AG10803 (cell line): ENCODE measurements around the gene CARS2.
"Not testable (repeated sequence)": the region's sequence is repeated elsewhere in the genome, so short reads cannot be mapped to it uniquely, and the experiment has no call there.

ENCODE experiments used
- DNase-seq: peaks from one replicate; pipeline ENCODE4 v3.0.0; 2010; ENCODE audit warnings: low read depth
- H3K4me3 ChIP-seq: 2 replicates; pipeline ENCODE4 v1.5.1; 2011; ENCODE audit warnings: mild to moderate bottlenecking, low read length, control low read depth
- CTCF ChIP-seq: conservative IDR thresholded peaks from 2 replicates; pipeline ENCODE4 v1.5.1; 2011; ENCODE audit warnings: mild to moderate bottlenecking, low read length, control low read depth, inconsistent platforms

Gene CARS2

DNA sequence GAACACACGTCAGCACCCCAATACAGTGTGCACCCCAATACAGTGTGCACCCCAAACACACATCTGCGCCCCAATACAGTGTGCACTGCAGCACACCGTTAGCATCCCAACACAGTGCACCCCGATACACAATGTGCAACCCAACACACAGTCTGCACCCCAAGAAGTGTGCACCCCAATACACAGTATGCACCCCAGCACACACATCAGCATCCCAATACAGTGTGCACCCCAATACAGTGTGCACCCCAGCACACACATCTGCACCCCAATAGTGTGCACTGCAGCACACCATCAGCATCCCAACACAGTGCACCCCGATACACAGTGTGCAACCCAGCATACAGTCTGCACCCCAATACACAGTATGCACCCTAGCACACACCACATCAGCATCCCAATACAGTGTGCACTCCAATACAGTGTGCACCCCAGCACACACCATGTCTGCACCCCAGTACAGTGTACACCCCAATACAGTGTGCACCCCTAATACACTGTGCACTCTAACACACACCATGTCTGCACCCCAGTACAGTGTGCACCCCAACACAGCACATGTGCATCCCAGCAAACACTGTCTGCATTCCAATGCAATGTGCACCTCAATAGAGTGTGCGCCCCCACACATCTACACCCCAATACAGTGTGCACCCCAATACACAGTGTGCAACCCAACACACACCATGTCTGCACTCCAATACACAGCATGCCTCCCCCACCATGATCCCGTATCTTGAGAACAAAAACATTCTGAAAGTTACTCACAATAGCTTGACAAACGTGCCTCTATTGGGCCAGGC is 855 bp upstream of the CARS2 start:
- TF ChIP-seq CTCF = no peak
- DNase-seq = no peak
- peak overlapping the region; percentile 74 for H3K4me3 ChIP-seq

DNA sequence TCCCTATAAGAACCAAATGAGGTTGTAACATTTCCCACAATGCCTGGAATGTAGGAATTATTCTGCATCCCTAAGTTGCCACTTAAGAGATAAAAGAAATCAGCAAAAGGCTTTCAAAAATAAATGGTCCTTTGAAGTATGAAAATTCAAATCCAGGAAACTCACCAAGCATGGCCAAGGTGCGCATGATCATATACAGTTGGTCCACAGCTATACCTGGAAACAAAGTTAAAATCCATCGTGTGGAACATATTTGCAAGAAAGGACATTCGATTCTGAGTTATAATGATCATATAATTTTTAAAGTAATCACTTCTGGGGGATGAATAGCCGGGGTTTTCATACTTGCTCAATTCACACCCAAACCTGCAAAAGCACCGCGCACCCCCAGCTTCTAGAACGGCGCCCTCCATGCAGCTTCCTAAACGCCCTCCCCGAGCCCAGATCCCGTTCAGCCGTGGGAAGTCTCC is 525 bp downstream of the CARS2 start:
- DNase-seq = no peak

GRCh38 chr13:110702591-110703526 is 3.1 kb downstream of the CARS2 start:
- TF ChIP-seq CTCF = no peak
- DNase-seq = no peak

More for the DNA sequence above, 525 bp downstream of the CARS2 start:
- peak overlapping the region; percentile 74 for H3K4me3 ChIP-seq
- no peak for TF ChIP-seq CTCF

GRCh38 chr13:110702089-110702488 is 3.8 kb downstream of the CARS2 start:
- no peak for TF ChIP-seq CTCF
- no peak for DNase-seq

More at GRCh38 chr13:110702591-110703526, 3.1 kb downstream of the CARS2 start:
- H3K4me3 ChIP-seq = no peak overlapping the region

DNA sequence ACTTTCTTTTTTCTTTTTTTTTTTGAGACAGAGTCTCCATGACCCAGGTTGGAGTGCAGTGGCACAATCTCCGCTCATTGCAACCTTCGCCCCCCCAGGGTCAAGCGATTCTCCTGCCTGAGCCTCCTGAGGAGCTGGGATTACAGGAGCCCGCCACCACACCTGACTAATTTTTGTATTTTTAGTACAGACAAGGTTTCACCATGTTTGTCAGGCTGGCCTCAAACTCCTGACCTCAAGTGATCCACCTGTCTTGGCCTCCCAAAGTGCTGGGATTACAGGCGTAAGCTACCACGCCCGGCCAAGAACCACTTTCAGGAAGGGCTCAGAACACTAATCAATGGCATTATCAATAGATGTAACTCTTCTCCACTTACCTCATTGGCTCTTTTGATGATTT is 4.9 kb downstream of the CARS2 start:
- DNase-seq, H3K4me3 ChIP-seq: not testable (repeated sequence)

More at GRCh38 chr13:110702089-110702488, 3.8 kb downstream of the CARS2 start:
- no peak overlapping the region for H3K4me3 ChIP-seq

- no peak for DNase-seq
- TF ChIP-seq CTCF = no peak
- no peak overlapping the region for H3K4me3 ChIP-seq
Measured at GRCh38 chr13:110700641-110701040, 5.3 kb downstream of the CARS2 start.

DNA sequence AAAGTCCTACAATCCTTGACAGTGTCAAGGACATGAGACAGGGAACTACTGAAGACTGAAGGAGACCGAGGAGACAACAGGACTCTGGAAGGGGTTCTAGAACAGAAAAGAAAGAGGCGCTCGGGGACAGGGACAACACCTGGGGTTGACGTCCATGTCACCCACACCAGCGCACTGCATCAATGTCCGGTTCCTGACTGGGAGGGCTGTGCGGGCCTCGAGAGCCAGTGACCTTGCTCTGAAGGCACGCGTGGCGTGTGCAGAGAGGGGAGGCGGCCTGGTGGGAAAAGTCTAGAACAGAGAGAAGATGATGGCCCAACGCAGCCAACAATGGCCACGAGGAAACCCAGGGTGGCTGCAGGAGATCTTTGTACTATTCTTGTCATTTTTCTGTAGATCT is 5.7 kb downstream of the CARS2 start:
- no peak for DNase-seq
- no peak for TF ChIP-seq CTCF
- no peak overlapping the region for H3K4me3 ChIP-seq
